Loucy (cell line): Measurements from ENCODE around the gene LEUTX.

Source experiments
- H2AFZ ChIP-seq: fragments of 200-600 bp; sonication (generic); 2 replicates; pipeline ENCODE4 v1.6.0; 2016; ENCODE audit warnings: antibody characterized with exemption, mild to moderate bottlenecking, low read length, moderate library complexity
- H3F3A ChIP-seq: fragments of 200-600 bp; 2 replicates; pipeline ENCODE4 v1.6.0; 2016; ENCODE audit warnings: antibody characterized with exemption, low read depth, mild to moderate bottlenecking
- H3K27me3 ChIP-seq: fragments of 200-600 bp; sonication (generic); 2 replicates; pipeline ENCODE4 v1.6.1; 2014; ENCODE audit warnings: low read length, mild to moderate bottlenecking; ENCODE audit not compliant: insufficient read depth, poor library complexity, severe bottlenecking
- H3K36me3 ChIP-seq: fragments of 200-600 bp; sonication (generic); 2 replicates; pipeline ENCODE4 v1.6.1; 2016; ENCODE audit warnings: low read length; ENCODE audit not compliant: insufficient read depth
- H3K4me1 ChIP-seq: fragments of 200-600 bp; sonication (generic); 2 replicates; pipeline ENCODE4 v1.5.1; 2014; ENCODE audit warnings: low read length, mild to moderate bottlenecking; ENCODE audit not compliant: insufficient read depth, poor library complexity, severe bottlenecking
- H3K4me2 ChIP-seq: fragments of 200-600 bp; sonication (generic); 2 replicates; pipeline ENCODE4 v1.6.0; 2014; ENCODE audit warnings: antibody characterized with exemption, low read length, low read depth, mild to moderate bottlenecking; ENCODE audit not compliant: poor library complexity, severe bottlenecking
- H3K4me3 ChIP-seq: fragments of 200-600 bp; sonication (generic); 2 replicates; pipeline ENCODE4 v1.5.1; 2014; ENCODE audit warnings: low read length, mild to moderate bottlenecking, mixed read lengths; ENCODE audit not compliant: poor library complexity, severe bottlenecking
- H3K79me2 ChIP-seq: fragments of 200-600 bp; sonication (generic); 2 replicates; pipeline ENCODE4 v1.6.1; 2014; ENCODE audit warnings: low read length; ENCODE audit not compliant: insufficient read depth
- H3K9ac ChIP-seq: fragments of 200-600 bp; sonication (generic); 2 replicates; pipeline ENCODE4 v1.6.0; 2014; ENCODE audit warnings: mild to moderate bottlenecking, low read depth, low read length, moderate library complexity; ENCODE audit not compliant: poor library complexity, severe bottlenecking
- H3K9me2 ChIP-seq: fragments of 200-600 bp; sonication (generic); replicated peaks from 2 replicates; pipeline ENCODE4 v1.6.1; 2016; ENCODE audit warnings: low read depth, low read length, mixed read lengths
- H3K9me3 ChIP-seq: fragments of 200-600 bp; sonication (generic); 2 replicates; pipeline ENCODE4 v1.6.1; 2014; ENCODE audit warnings: mild to moderate bottlenecking, antibody characterized with exemption, low read length, low read depth; ENCODE audit not compliant: insufficient read depth
- H4K20me1 ChIP-seq: fragments of 200-600 bp; sonication (generic); 2 replicates; pipeline ENCODE4 v1.6.0; 2014; ENCODE audit warnings: antibody characterized with exemption, low read length, mild to moderate bottlenecking; ENCODE audit not compliant: insufficient read depth, poor library complexity, severe bottlenecking
- EZH2phosphoT487 ChIP-seq: fragments of 200-600 bp; IDR thresholded peaks from 2 replicates; pipeline ENCODE4 v1.6.1; 2018; ENCODE audit warnings: antibody characterized with exemption, mild to moderate bottlenecking, moderate library complexity, borderline replicate concordance
- TF ChIP-seq, protein P1 (sequence below): fragments of 200-600 bp; sonication (generic); conservative IDR thresholded peaks from 2 replicates; pipeline ENCODE4 v1.5.1; 2014; ENCODE audit warnings: mild to moderate bottlenecking, antibody characterized with exemption, low read length

The LEUTX gene

GRCh38 chr19:39809368-39809767 lies 30.7 kb downstream of the LEUTX start:
- no peaks in the 10 kb centered on the region for H3K27me3 ChIP-seq

GRCh38 chr19:39810424-39810823 lies 31.8 kb downstream of the LEUTX start:
- Histone ChIP-seq H3K4me3 (no peak overlapping the region), H3K4me1 (no peaks in the 10 kb centered on the region), H3K9me3 (no peaks in the 10 kb centered on the region), H3K36me3 (no peaks in the 10 kb centered on the region), H3K79me2 (no peaks in the 10 kb centered on the region), H4K20me1 (no peaks in the 10 kb centered on the region), H3K9me2 (no peaks in the 10 kb centered on the region), H3K9ac (no peak overlapping the region), H3K4me2 (no peak overlapping the region), H3K27me3 (no peaks in the 10 kb centered on the region), H3F3A (no peaks in the 10 kb centered on the region), H2AFZ (no peak overlapping the region)
- TF ChIP-seq, protein P1, sequence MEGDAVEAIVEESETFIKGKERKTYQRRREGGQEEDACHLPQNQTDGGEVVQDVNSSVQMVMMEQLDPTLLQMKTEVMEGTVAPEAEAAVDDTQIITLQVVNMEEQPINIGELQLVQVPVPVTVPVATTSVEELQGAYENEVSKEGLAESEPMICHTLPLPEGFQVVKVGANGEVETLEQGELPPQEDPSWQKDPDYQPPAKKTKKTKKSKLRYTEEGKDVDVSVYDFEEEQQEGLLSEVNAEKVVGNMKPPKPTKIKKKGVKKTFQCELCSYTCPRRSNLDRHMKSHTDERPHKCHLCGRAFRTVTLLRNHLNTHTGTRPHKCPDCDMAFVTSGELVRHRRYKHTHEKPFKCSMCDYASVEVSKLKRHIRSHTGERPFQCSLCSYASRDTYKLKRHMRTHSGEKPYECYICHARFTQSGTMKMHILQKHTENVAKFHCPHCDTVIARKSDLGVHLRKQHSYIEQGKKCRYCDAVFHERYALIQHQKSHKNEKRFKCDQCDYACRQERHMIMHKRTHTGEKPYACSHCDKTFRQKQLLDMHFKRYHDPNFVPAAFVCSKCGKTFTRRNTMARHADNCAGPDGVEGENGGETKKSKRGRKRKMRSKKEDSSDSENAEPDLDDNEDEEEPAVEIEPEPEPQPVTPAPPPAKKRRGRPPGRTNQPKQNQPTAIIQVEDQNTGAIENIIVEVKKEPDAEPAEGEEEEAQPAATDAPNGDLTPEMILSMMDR, result no peak
- TF ChIP-seq EZH2phosphoT487, result no peak

More at GRCh38 chr19:39809368-39809767, 30.7 kb downstream of the LEUTX start:
- Histone ChIP-seq H2AFZ (no peak overlapping the region), H3K9ac (no peak overlapping the region), H3K9me2 (no peaks in the 10 kb centered on the region), H3K36me3 (no peaks in the 10 kb centered on the region), H3K4me3 (no peak overlapping the region), H3K4me2 (no peak overlapping the region), H3F3A (no peaks in the 10 kb centered on the region), H3K79me2 (no peaks in the 10 kb centered on the region), H3K9me3 (no peaks in the 10 kb centered on the region), H4K20me1 (no peaks in the 10 kb centered on the region), H3K4me1 (no peaks in the 10 kb centered on the region)
- TF ChIP-seq, protein P1, result no peak
- no peak for TF ChIP-seq EZH2phosphoT487

DNA sequence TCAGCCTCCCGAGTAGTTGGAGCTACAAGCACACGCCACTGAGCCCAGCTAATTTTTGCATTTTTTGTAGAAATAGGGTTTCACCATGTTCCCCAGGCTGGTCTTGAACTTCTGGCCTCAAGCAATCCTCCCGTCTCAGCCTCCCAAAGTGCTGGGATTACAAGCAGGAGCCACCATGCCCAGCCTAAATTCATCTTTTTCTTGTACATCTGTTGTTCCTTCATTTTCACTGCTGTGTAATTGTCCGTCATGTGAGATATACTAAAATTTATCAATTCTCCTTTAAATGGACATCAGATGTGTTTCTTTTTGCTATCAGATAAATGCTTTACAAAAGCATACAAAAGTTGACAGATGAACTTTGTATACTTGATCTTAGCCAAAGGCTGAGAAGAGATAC lies 32.4 kb downstream of the LEUTX start:
- Histone ChIP-seq H3K4me2 (no peak overlapping the region), H3K4me1 (no peaks in the 10 kb centered on the region), H3K79me2 (no peaks in the 10 kb centered on the region), H3K4me3 (no peak overlapping the region), H3F3A (no peaks in the 10 kb centered on the region), H3K36me3 (no peaks in the 10 kb centered on the region), H2AFZ (no peak overlapping the region), H3K9me2 (no peaks in the 10 kb centered on the region), H3K9ac (no peak overlapping the region), H4K20me1 (no peaks in the 10 kb centered on the region), H3K9me3 (no peaks in the 10 kb centered on the region), H3K27me3 (no peaks in the 10 kb centered on the region)
- TF ChIP-seq EZH2phosphoT487, result no peak
- TF ChIP-seq, protein P1, result no peak
